Smooth muscle cell of the umbilical artery (primary cell): ENCODE results near the gene TAF1L. TPM values are rescaled to one million over a fixed set of nuclear protein-coding genes. Genes with fewer than 3 reads are reported as not detected.

Experiments used
- total RNA-seq: library from RNA; depleted of rRNA; stranded (reverse); fragments of >200 nt; gene quantifications from 2 replicates; pipeline ENCODE4 v1.2.3, GENCODE V29; 2014

TAF1L gene
- not detected in 2 replicates for total RNA-seq

GRCh38 chr9:32635362-32635761 lies at the start of gene TAF1L:
Gene TAF1L (minus strand): TSS chr9:32635669. CDS start chr9:32635579, 90 bp downstream.

Other genes starting within 250 kb of the TAF1L start
- gene RIGI, start 109.5 kb downstream of the TAF1L start, total RNA-seq, result 7.1 and 12.1 TPM in 2 replicates
- gene SMIM27, start 83.3 kb downstream of the TAF1L start, total RNA-seq, result 1.5 and 2.7 TPM in 2 replicates
- 32.8 and 33.9 TPM in 2 replicates for gene TOPORS, start 83.1 kb downstream of the TAF1L start, total RNA-seq
- gene NDUFB6, start 62.5 kb downstream of the TAF1L start, total RNA-seq, result 32.0 and 44.2 TPM in 2 replicates
- gene TMEM215, start 147.9 kb upstream of the TAF1L start, total RNA-seq, result not detected in 2 replicates